HepG2 (cell line): ENCODE data around the gene PSMB2. TPM values are rescaled to one million over a fixed set of nuclear protein-coding genes. Genes with fewer than 3 reads are reported as not detected.

ENCODE experiments used
- ATAC-seq: fragments of 200-7000 bp; cut with Tn5 transposase; 3 replicates; pipeline ENCODE4 v1.9.1; 2020; ENCODE audit warnings: mild to moderate bottlenecking, moderate library complexity
- BruUV-seq: library from RNA; stranded (reverse); fragments of 400-500 nt; replicated peaks from 2 replicates; lab custom pipeline; 2021; lab: Mats Ljungman, UMichigan
- CTCF ChIA-PET: fragments of 300-600 bp; formaldehyde crosslinking; extraction: SDS; loops from one replicate; lab custom pipeline; 2021; ENCODE audit warnings: low total read pairs, inconsistent platforms, low intra/inter-chr PET ratio; lab: Yijun Ruan, JAX
- POLR2A ChIA-PET: fragments of 350-600 bp; sonication (Branson Sonifier 250); formaldehyde crosslinking; loops from one replicate; lab custom pipeline; 2020; ENCODE audit warnings: antibody characterized with exemption, inconsistent platforms; lab: Yijun Ruan, JAX
- DNase-seq: peaks from one replicate; pipeline ENCODE4 v3.0.0-alpha.2; 2015; ENCODE audit warnings: low spot score
- FAIRE-seq: peaks from 3 replicates; lab custom pipeline; 2011; peaks lifted over from hg19 to GRCh38; lab: Jason Lieb, UNC
- H2AFZ ChIP-seq: one replicate; pipeline ENCODE4 v1.6.1; 2011; ENCODE audit warnings: low read length, inconsistent platforms
- H3K27ac ChIP-seq: fragments of 300-600 bp; 3 replicates; pipeline ENCODE4 v1.8.0; 2011; ENCODE audit warnings: mixed run types, mild to moderate bottlenecking, mixed read lengths, low read length, inconsistent platforms; ENCODE audit not compliant: insufficient read depth; ENCODE audit errors: extremely low read length
- H3K27me3 ChIP-seq, 2 experiments: fragments of 200-600 bp in 1 of 2; 2 replicates in 1 of 2; 3 replicates in 1 of 2; pipeline versions ENCODE4 v1.6.0 to v1.8.0; 2011; ENCODE audit warnings: low read length in 2 of 2, mild to moderate bottlenecking in 2 of 2, moderate library complexity in 2 of 2, inconsistent platforms in 1 of 2; ENCODE audit not compliant: insufficient read depth in 2 of 2, control insufficient read depth in 1 of 2
- H3K36me3 ChIP-seq, 2 experiments: fragments of 200-600 bp in 1 of 2; replicated peaks in 1 of 2; 2 replicates in 1 of 2; 3 replicates in 1 of 2; pipeline versions ENCODE4 v1.5.1 to v1.8.0; 2011; ENCODE audit warnings: low read length in 2 of 2, inconsistent platforms in 1 of 2; ENCODE audit not compliant: insufficient read depth in 2 of 2, control insufficient read depth in 1 of 2
- H3K4me1 ChIP-seq: 2 replicates; pipeline ENCODE4 v1.5.1; 2012; ENCODE audit warnings: low read length, inconsistent platforms; ENCODE audit not compliant: insufficient read depth
- H3K4me2 ChIP-seq: 2 replicates; pipeline ENCODE4 v1.6.0; 2011; ENCODE audit warnings: low read depth, low read length, inconsistent platforms
- H3K4me3 ChIP-seq, 3 experiments: fragments of 200-600 bp in 1 of 3; sonication (generic), shearing (Covaris generic) in 1 of 3; replicated peaks in 1 of 3; 2 replicates each; pipeline ENCODE4 v1.5.1; 2011 to 2016; ENCODE audit warnings: low read length in 3 of 3, inconsistent platforms in 2 of 3, low read depth in 2 of 3, mild to moderate bottlenecking in 2 of 3, control low read depth in 1 of 3, mixed read lengths in 1 of 3; ENCODE audit not compliant: insufficient read depth in 1 of 3
- H3K79me2 ChIP-seq: one replicate; pipeline ENCODE4 v1.6.1; 2011; ENCODE audit warnings: low read length, inconsistent platforms; ENCODE audit not compliant: insufficient read depth
- H3K9ac ChIP-seq: 2 replicates; pipeline ENCODE4 v1.6.0; 2011; ENCODE audit warnings: mild to moderate bottlenecking, low read depth, low read length, inconsistent platforms; ENCODE audit not compliant: insufficient read depth
- H3K9me3 ChIP-seq: 2 replicates; pipeline ENCODE4 v1.5.1; 2012; ENCODE audit warnings: mild to moderate bottlenecking, low read length
- H4K20me1 ChIP-seq: 2 replicates; pipeline ENCODE4 v1.6.0; 2011; ENCODE audit warnings: inconsistent platforms, mild to moderate bottlenecking, low read length, moderate library complexity; ENCODE audit not compliant: insufficient read depth
- AGO2 ChIP-seq: fragments of 200-400 bp; formaldehyde crosslinking; optimal IDR thresholded peaks from 2 replicates; pipeline ENCODE3; 2017; ENCODE audit warnings: mild to moderate bottlenecking, low read depth, low read length, moderate library complexity
- HNF4G ChIP-seq, 2 experiments: sonication (generic) in 1 of 2; formaldehyde crosslinking in 1 of 2; IDR thresholded peaks; 2 replicates each; pipeline versions ENCODE4 v1.4.0 to v1.6.1; 2011 to 2020; ENCODE audit warnings: borderline replicate concordance in 2 of 2, low read depth in 2 of 2, mild to moderate bottlenecking in 2 of 2, low read length in 1 of 2, missing genetic modification reagents in 1 of 2, moderate library complexity in 1 of 2
- HNRNPL ChIP-seq: fragments of 200-400 bp; formaldehyde crosslinking; IDR thresholded peaks from 2 replicates; pipeline ENCODE4 v1.6.1; 2017; ENCODE audit warnings: mild to moderate bottlenecking, low read depth, low read length
- KMT2B ChIP-seq: IDR thresholded peaks from 2 replicates; pipeline ENCODE4 v1.6.1; 2016; ENCODE audit warnings: missing genetic modification reagents, missing compliant biosample characterization
- NFE2L2 ChIP-seq: fragments of 150-350 bp; IDR thresholded peaks from 2 replicates; pipeline ENCODE4 v1.6.1; 2014; ENCODE audit warnings: low read length
- PITX1 ChIP-seq: sonication (generic); formaldehyde crosslinking; IDR thresholded peaks from 2 replicates; pipeline ENCODE4 v1.5.1; 2020; ENCODE audit warnings: mild to moderate bottlenecking, missing genetic modification reagents
- ZBTB1 ChIP-seq: sonication (generic); formaldehyde crosslinking; IDR thresholded peaks from 2 replicates; pipeline ENCODE4 v1.4.0; 2020; ENCODE audit warnings: missing genetic modification reagents, borderline replicate concordance
- ZNF672 ChIP-seq: sonication (generic); formaldehyde crosslinking; IDR thresholded peaks from 2 replicates; pipeline ENCODE4 v1.8.1; 2022; ENCODE audit warnings: missing genetic modification reagents
- ZNF704 ChIP-seq: sonication (generic); formaldehyde crosslinking; IDR thresholded peaks from 2 replicates; pipeline ENCODE4 v1.8.1; 2023; ENCODE audit warnings: mild to moderate bottlenecking, inconsistent platforms, moderate library complexity, missing genetic modification reagents, borderline replicate concordance
- WGBS: methylation state at CpG from one replicate; pipeline ENCODE4 v1.1.6; 2017; ENCODE audit warnings: low lambda C conversion rate; 5-methylcytosine and 5-hydroxymethylcytosine counted together
- in situ Hi-C: cut with HindIII; loops from 2 replicates; pipeline ENCODE4 v1.10.0; 2017; ENCODE audit warnings: low pct_unique_long_range_greater_than_20kb; ENCODE audit not compliant: extremely low pct_ligation_motif_present
- intact Hi-C: fragments of 100-400 bp; cut with micrococcal nuclease; formaldehyde crosslinking; loops from one replicate; pipeline ENCODE4 v1.10.0; 2022; ENCODE audit not compliant: unreplicated experiment
- polyA plus RNA-seq, 8 experiments: library from polyadenylated mRNA; depleted of rRNA in 3 of 8; stranded (reverse) in 7 of 8; unstranded in 1 of 8; fragments of >200 nt; fragmentation: Illumina TruSeq in 4 of 8; extraction: Trizol in 4 of 8; gene quantifications; 2 replicates each; pipeline versions ENCODE4 v1.2.1 to v1.2.3, GENCODE V29; 2011 to 2016; ENCODE audit warnings: low read depth in 4 of 8, missing spikeins in 1 of 8, mixed read lengths in 1 of 8; ENCODE audit not compliant: insufficient read depth in 1 of 8
- total RNA-seq, 5 experiments: library from RNA; depleted of rRNA; stranded (reverse); fragments of >200 nt; fragmentation: Illumina TruSeq; extraction: Trizol; gene quantifications; 2 replicates each; pipeline ENCODE4 v1.2.3, GENCODE V29; 2016; ENCODE audit warnings: low read depth in 1 of 5
- TF ChIP-seq, protein P1 (sequence below): sonication (generic); formaldehyde crosslinking; IDR thresholded peaks from 2 replicates; pipeline ENCODE4 v1.4.0; 2020; ENCODE audit warnings: missing genetic modification reagents, borderline replicate concordance

Gene PSMB2
- total and polyA plus RNA-seq, 2 of the 13 experiments (the other 11 are each of a cell fraction or from before 2014, with no cell fraction given), result 60.6 to 62.2 TPM

- TF ChIP-seq PITX1 (CRISPR knock-in tag), result no peak
- TF ChIP-seq ZNF672 (CRISPR knock-in tag), result no peak
Observed at GRCh38 chr1:35561297-35561971, 79.9 kb downstream of the PSMB2 start (continued).

DNA sequence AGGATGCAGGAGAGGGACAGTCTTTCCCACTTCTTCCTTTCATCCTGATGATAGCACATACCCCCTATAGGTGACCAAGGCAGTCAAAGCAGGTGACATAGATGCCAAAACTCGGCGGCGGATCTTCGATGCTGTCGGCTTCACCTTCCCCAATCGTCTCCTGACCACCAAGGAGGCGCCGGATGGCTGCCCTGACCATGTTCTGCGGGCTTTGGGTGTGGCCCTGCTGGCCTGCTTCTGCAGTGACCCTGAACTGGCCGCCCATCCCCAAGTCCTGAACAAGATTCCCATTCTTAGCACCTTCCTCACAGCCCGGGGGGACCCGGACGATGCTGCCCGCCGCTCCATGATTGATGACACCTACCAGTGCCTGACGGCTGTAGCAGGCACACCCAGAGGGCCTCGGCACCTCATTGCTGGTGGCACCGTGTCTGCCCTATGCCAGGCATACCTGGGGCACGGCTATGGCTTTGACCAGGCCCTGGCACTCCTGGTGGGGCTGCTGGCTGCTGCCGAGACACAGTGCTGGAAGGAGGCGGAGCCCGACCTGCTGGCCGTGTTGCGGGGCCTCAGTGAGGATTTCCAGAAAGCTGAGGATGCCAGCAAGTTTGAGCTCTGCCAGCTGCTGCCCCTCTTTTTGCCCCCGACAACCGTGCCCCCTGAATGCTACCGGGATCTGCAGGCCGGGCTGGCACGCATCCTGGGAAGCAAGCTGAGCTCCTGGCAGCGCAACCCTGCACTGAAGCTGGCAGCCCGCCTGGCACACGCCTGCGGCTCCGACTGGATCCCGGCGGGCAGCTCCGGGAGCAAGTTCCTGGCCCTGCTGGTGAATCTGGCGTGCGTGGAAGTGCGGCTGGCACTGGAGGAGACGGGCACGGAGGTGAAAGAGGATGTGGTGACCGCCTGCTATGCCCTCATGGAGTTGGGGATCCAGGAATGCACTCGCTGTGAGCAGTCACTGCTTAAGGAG is 80.8 kb downstream of the PSMB2 start:
- WGBS, result 97% methylated on average over 37 of the region's 44 CpGs
- no peak overlapping the region for H2AFZ ChIP-seq
- H3K4me3 ChIP-seq, result no peak overlapping the region
- no peak overlapping the region for H3K27ac ChIP-seq
- ChIA-PET CTCF (no interaction called here), POLR2A (interaction anchor here (1.0 to 1.3 kb wide), 2 partner anchors 11 to 12 kb away, joined by 3 to 4 read pairs; partner anchors contain the start of gene TFAP2E)
- H3K36me3 ChIP-seq, result peaks cover 7 to 18% of the 10 kb centered on the region in 2 experiments; a peak in 3 of 5 replicates
- H4K20me1 ChIP-seq, result peaks cover 3% of the 10 kb centered on the region; the same call in 1 of the 2 replicates
- ATAC-seq, result no peak
- H3K9me3 ChIP-seq, result no peaks in the 10 kb centered on the region
- intact Hi-C loops, result no loop called here
- no peak for DNase-seq
- H3K27me3 ChIP-seq, result no peaks in the 10 kb centered on the region
- no peak for FAIRE-seq
- H3K4me1 ChIP-seq, result peaks cover 21% of the 10 kb centered on the region
- in situ Hi-C loops, result loop anchor here (5.0 kb wide), 2 partner anchors 108 to 212 kb away; no protein-coding TSS in a partner anchor
- H3K79me2 ChIP-seq, result peaks cover 4% of the 10 kb centered on the region
- no peak overlapping the region for H3K9ac ChIP-seq
- H3K4me2 ChIP-seq, result no peak overlapping the region
- no peak for TF ChIP-seq KMT2B (CRISPR knock-in tag)
- TF ChIP-seq, protein P1, sequence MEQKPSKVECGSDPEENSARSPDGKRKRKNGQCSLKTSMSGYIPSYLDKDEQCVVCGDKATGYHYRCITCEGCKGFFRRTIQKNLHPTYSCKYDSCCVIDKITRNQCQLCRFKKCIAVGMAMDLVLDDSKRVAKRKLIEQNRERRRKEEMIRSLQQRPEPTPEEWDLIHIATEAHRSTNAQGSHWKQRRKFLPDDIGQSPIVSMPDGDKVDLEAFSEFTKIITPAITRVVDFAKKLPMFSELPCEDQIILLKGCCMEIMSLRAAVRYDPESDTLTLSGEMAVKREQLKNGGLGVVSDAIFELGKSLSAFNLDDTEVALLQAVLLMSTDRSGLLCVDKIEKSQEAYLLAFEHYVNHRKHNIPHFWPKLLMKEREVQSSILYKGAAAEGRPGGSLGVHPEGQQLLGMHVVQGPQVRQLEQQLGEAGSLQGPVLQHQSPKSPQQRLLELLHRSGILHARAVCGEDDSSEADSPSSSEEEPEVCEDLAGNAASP (CRISPR knock-in tag), result no peak
- no peak for TF ChIP-seq ZNF704 (CRISPR knock-in tag)
- no peak for TF ChIP-seq HNF4G (IDR thresholded peaks at IDR 0.05; ENCODE audit: borderline replicate concordance, low read depth, low read length)
- TF ChIP-seq HNF4G (CRISPR knock-in tag; IDR thresholded peaks at IDR 0.05; ENCODE audit: borderline replicate concordance, low read depth), result no peak
- no peak for TF ChIP-seq ZBTB1
- TF ChIP-seq HNRNPL, result 0 out of 2 replicates have a peak, but pooled peaks have one; percentile 66
- TF ChIP-seq AGO2, result peak; percentile 75
- no peak for TF ChIP-seq NFE2L2
- BruUV-seq, result no TSS peak
